ENCODE data around the gene CEBPB. TPM values are rescaled to one million over a fixed set of nuclear protein-coding genes. Genes with fewer than 3 reads are reported as not detected.

Gene CEBPB
- total and polyA plus RNA-seq, 2 donors from 2014 or later, result 33.6 to 81.4 TPM

Other genes with a start within 250 kb of the CEBPB start
- 3.7 TPM for gene SNAI1, start 207.8 kb upstream of the CEBPB start, total RNA-seq
- 4.5 TPM for gene SNAI1, start 207.8 kb upstream of the CEBPB start, polyA plus RNA-seq (ENCODE audit: insufficient read depth, low read depth, low replicate concordance)
- gene UBE2V1, start 77.7 kb upstream of the CEBPB start, total RNA-seq, result 99.1 TPM
- gene UBE2V1, start 77.7 kb upstream of the CEBPB start, polyA plus RNA-seq (ENCODE audit: insufficient read depth, low read depth, low replicate concordance), result 105 TPM
- 16.3 TPM for gene PEDS1, start 37.1 kb upstream of the CEBPB start, total RNA-seq
- 18.3 TPM for gene PEDS1, start 37.1 kb upstream of the CEBPB start, polyA plus RNA-seq (ENCODE audit: insufficient read depth, low read depth, low replicate concordance)